GM18873 (cell line): ENCODE results near the gene YTHDF1.

ENCODE experiments used
- ATAC-seq: cut with Tn5 transposase; IDR thresholded peaks from one replicate; pipeline ENCODE4 v1.9.1; 2021; ENCODE audit warnings: mild to moderate bottlenecking, moderate library complexity, moderate number of reproducible peaks; ENCODE audit not compliant: unreplicated experiment, low FRiP score

The YTHDF1 gene

DNA sequence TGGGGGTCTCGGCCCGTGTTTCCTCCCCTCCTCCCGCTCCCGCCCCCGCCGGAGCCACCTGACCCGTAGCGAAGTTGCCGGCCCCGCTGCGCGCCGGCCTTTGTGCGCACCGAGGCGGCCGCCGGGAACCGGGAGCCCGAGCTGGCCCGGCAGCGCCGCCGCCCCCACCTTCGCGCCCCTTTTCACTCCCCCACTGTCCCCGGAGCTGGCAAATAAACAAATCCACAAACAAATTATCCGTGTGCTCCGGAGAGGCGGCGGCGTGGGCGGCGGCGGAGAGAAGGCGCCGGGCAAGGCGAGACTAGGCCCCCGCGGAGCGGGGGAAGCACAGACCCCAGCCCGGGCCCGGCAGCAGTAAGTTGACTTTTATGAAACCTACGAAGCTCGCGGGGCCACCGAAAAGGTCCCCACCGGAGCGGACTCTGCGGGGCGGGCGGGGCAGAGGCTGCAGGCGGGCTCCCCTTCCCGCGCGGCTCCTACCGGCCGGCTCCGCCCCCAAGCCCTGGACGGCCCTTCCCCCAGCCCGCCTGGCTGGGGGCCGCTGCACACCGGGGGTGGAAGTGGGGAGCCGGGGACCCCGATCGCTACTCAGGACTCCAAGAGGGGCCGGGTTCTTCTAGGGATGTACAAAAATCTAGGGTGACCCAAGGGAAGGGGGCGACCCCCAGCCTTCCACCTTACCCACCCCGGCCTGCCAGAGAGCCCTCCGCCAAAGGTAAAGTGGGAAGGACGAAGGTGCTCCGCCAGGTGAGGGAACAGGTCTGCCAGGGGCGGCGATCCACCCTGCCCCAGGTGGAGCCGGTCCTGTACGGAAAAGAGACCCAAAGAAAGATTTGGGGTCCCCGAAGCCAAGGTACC lies 40.7 kb downstream of the YTHDF1 start:
- ATAC-seq, result no peak

DNA sequence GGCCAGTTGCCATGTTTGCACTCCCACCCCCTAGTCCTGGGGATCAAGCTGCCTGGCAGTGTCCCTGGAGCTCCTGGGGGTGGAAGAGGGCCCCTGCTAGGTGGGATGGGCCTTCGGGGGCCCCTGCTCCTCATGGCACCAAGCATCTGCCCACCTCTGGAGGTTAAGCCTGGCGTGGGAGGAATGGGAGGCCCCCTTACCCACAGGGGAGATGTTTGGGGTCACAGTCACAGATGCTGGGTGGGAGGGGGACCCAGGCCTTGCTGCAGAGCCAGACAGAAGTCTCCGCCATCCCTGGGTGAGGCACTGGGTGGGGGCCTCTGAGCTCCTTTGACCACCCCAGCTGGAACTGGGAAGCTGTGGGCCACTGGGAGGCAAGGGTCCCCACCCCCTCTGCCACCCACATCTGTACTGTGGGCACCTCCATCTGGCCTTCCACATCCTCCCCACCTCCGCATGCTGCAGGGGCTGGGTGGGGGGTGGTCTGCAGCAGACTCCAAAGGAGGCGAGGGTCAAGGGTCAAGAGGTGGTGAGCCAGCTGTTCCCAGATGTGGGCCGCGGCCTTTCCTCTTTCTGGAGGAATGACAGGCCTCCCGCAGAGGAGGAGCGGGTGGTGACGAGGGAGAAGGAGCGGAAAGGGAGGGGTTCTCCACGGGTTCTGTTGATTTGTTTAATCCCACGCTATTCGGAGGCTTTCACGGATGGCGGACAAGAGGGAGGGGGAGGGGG lies 41.5 kb downstream of the YTHDF1 start:
- ATAC-seq, result no peak

DNA sequence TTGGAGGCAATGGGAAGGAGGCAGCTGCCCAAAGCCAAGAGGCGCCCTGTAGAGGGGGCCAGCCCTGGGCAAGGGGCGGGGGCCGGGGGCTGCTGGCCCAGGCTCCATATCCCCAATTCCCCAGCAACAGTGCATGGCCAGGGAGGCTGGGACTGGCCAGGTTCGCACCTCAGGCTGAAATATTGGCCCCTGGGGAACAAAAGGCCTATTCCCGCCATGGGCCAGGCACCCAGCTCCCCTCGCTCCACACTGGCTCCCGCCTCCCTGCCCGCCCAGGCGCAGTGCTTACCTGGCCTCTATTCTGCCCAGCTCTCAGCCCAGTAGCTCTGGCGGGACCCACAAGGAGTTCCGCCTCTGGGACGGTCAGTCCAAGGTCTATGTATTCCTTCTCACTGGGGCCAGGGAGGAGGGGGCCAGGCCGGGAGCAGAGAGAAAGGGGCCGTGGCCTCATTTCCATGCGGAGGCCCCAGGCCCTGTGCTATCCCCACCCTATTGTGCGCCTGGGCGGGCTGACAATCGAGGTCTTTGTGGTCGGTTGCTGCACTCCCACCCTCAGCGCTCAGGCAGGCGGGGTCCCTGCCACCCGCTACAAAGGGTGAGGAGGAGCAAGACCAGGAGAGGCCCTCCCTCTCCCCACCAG lies 42.3 kb downstream of the YTHDF1 start:
- no peak for ATAC-seq

DNA sequence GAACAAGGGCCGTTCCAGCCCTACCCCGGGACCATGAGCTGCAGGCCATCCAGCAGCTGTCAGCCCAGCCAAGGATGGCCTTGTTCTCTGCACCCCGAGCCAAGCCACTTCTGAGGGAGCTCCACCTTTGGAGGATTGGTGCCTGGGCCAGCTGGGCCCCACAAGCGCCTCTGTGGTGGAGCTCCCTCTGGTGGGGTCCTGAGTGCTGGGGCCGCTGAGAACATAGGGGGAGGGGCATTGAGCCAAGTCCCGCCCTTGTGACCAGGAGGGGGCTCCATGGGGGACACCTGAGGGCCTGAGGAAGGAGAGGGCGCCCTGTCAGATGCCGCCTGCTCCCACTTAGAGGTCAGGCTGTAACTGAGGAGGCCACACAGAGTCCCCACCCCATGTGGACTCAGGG lies 43.2 kb downstream of the YTHDF1 start:
- no peak for ATAC-seq

DNA sequence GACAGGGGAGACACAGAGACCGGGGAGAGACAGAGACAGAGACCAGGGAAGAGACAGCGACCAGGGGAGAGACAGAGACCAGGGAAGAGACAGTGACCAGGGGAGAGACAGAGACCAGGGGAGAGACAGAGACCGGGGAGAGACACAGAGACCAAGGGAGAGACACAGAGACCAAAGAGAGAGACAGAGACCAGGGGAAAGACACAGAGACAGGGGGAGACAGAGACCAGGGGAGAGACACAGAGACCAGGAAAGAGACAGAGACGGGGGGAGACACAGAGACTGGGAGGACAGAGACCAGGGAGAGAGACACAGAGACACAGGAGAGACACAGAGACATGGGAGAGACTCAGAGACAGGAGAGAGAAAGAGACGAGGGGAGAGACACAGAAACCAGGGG lies 43.9 kb downstream of the YTHDF1 start:
- ATAC-seq, result no peak

DNA sequence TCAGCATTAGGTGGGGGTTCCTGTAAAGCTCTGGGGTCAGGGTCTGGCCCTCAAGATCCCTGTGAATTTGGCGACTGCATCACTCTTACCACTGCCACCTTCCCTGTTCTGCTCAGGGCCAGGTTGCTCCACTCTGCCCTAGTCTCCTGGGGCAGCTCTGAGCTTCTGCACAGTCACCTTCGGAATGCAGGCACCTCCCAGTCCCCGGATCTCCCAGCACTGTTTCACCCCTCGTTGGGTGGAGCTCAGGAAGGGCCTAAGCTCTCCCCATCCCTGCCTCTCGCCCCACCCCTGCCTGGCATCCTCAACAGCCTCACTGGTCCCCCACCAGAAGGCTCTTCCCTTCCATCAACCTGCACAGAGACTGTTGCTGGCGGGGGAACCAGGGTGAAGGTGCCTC lies 46.2 kb downstream of the YTHDF1 start:
- no peak for ATAC-seq

DNA sequence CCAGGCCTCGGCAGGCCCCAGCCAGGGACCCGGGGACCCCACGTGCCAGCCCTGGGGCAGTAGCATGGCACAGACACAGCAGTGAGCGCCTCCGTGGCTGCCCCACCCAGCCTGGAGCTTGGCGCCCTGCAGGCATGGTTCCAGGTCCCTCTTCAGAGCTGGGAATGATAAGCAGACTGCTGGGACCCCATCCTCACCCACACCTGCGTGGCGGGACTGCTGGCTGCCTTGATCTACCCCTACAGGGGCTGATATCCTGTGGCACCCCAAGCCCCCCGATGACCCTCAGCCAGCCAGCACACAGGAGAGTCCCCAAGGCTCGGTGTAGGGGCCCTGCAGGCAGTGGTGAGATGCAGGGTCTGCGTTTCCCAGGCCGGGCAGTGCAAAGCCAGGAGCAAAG lies 47.1 kb downstream of the YTHDF1 start:
- ATAC-seq, result no peak

DNA sequence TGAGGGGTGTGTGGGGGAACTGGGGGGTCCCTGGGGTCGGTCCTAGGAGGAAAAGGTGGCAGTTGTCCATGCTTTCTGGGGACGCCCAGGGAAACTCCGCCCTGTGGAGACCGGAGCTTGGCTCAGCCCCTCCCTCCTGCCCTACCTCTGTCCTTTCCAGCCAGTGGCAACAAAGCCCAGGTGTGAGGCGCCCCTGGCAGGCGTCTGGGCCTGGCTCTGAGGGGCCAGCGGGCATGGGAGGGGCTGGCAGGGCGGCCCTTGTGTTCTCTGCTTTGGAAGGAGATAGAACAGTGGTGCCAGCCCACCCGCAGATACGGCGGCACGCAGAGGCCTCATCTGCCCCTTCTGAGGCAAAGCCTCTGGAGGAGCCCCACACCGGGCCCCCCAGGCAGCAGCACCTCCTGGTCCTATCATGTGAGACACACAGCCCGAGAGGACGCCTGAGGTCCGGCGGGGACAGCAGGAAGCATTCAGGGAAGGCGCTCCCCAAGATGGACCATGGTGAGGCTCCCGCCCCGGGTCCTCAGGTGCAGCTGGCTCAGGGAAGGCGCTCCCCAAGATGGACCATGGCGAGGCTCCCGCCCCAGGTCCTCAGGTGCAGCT lies 47.9 kb downstream of the YTHDF1 start:
- no peak for ATAC-seq

DNA sequence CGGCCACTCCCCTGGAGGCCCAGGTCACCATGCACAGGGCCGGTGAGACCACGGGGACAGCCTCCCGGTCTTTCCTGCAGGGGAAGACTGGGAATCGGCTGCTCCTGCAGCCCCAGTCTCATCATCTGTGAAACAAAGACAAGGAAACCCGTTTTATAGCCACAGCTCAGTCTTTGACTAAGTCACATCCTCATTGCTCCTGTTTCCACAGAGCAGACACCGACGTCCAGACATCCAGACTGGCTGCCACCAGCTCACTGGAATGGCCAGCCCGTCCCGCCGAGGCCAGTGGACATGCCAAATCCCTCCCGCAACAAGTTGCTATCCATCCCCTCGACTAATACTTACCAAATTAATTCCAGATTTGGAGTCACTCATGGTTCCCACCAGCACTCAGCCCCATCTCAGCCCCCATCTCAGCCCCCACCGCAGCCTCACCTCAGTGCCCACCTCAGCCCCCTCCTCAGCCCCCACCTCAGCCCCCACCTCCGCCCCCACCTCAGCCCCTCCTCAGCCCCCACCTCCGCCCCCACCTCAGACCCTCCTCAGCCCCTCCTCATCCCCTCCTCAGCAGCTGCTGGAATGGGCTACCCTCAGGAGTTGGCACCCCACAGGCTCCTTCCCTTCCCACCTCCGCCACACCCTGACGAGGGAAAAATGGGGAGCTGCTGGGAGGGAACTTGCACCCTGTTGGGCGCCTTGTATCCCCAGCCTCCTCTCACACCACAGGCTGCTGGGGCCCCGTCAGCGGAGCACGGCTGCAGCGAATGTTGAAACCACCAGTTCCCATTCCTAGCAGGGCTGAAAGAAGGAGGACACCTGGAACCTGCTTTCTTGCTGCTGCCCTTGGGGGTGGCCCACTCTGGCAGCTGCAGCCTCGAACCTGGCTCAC lies 48.7 kb downstream of the YTHDF1 start:
- no peak for ATAC-seq

DNA sequence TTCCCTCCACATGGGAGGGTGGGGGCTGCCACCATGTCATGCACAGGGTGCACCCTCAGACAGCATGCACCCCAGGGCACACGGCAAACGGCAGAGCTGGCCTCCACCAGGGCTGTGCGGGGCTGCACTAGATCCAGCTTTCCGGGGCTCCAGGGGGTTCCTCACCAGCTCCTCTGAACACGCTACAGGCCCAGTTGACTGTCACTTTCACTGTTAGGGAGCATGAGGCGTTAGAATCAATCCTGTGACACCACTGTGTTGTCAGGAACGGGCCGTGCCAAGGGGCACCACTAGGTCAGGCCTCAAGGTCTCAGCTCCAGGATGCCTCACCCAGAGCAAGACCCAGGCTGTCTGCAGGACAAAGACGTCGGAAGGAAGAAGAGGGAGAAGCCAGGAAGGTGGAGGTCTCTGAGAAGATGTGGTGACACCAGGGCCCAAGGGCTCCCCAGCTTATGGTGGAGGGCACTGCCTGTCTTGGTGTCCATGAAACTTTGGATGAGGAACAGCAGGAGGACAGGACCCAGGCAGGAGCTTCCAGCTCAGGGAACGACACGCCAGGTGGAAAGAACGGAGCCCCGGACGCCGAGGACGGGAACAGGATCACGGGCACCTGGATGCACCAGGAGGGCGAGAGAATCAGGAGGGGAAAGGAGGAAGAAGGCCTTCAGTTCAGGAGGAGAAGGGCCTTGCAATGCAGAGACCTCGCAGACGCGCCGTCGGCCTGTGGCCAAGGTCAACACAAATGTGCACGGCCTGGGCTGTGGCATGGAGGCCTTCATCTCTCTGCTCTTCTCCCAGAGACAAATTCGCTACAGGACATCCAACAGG lies 49.5 kb downstream of the YTHDF1 start:
- no peak for ATAC-seq

DNA sequence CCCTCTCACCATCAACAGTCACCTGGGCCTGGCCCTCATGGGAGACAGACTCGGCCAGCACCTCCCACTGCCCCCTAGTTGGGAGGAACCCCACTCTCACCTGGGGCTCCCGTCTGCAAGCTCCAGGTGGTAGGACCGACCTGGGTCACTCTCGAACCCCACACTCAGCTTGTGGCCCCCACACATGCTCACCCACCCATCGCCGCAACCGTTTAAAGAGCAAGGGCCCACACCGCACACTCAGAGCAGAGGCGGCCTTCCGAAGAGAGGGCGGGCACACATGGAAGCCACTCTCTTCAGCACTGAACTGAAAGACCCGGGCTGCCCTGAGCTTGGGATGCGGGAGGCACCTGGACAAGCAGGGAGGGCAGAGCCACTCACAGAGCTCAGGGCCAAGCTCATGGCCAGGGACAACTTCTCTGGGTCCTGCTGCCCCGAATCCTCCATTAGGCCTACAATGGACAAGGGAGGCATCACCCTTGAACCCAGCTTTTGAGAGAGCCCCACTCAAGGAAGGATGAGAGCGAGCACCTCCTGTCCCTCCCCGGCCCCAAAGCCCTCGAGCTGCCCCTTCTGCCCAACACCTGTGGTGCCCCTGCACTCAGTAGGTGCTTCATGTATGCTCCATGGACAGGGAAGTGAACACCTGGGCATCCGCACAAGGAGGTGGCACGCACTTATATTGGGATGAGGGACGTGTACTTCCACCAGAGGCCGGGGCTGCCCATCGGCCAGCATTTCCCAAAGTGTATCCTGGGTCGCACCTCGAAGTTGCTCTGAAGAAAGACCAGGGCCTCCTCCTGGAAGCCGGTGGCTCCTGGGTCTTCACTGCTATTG lies 50.4 kb downstream of the YTHDF1 start:
- ATAC-seq, result no peak

DNA sequence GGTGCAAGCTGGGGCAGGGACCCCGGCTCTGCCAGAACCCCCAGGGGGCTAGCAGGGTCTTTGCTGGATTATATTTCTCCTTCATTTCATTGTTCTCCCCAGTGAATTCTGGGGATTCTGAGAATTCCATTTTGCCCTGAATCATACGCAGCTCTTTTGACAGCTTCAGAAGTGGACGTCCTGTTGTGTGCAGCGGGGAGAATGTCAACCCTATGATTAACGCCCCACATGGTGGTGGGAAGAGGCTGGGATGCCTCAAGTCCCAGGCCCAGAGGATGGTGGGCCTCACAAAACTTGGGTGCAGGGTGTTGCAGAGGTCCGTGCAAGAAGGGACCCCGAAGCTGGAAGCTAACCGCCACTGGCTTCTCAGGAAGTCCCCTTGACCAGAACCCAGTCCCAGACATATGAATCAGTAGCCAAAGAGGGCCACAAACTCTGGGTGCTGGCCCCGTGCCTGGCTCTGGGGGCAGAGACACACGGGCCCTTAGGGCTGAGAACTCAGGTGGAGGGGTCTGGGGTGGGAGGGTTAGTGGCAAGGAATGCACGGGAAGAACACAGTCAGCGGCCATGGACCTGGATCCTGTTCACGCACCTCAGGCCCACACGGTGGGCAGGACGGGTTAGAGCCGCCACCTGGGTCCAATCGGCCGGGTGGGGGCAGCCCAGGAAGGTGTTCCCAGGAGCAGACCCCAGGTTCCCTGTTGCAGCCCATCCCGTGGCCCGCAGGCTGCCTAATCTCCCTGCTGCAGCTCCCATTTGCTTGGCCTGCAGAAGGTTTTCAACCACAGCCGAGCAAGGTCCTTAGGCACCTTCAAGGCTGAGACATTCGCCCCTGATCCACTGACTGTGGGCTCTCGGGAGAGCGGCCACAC lies 51.2 kb downstream of the YTHDF1 start:
- no peak for ATAC-seq

DNA sequence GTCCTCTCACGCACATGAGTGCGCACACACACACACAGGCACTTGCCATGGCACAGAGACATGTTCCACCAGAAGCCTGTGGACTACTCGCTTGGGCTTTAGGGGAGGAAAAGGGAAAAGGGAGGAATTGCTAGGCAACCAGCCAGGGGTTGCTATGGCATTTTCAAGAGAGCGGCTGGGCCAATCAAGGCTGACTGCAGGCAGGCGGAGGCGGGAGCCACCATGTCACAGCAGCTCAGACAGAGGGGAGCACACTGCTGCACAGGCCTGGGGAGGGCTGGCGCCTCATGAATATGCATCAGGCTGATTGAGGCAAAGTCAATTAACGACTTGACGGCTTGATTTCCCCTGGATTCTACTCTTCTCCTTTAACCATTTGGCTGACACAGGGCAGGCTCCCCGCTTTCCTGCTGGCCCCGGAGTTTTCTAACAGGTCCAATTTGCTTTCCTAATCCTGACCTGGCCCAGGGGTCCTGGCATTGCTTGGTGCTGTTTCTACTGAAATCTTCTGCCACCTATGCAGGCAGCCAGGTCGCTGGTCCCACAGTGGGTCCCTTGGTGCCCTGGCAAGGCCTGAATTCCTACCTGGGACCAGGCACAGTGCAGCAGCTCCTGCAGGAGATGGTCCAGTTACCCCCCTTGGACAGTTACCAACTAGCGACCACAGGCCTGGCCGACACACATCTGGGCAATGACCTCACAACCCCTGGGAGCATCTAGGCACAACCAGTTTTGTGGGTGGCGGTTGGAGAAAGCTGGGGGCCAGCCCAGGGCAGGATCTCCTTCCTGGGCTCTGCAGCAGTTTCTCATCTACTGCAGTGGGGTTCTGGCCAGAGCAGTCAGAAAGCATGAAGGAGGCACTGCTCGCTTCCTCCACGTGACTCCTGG lies 52.1 kb downstream of the YTHDF1 start:
- ATAC-seq, result no peak

DNA sequence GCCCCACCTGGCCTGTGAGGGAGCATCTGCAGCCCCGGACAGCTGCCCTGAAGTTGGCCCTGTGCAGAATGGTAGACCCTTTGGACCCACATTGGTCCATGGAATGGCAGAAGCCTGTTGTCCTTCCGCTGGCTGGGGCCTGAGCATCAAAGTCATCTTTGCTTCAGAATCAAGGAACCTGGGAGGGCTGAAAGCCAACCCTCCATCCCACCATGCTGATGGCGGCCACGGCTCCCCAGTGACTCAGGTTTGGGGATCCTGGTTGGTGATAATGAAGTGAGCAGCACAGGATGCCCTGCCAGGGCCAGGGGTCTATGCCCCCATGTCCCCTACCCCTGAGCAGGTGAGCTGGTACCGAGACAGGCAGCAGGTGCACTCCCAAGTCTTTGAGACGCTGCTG lies 52.8 kb downstream of the YTHDF1 start:
- ATAC-seq, result no peak

DNA sequence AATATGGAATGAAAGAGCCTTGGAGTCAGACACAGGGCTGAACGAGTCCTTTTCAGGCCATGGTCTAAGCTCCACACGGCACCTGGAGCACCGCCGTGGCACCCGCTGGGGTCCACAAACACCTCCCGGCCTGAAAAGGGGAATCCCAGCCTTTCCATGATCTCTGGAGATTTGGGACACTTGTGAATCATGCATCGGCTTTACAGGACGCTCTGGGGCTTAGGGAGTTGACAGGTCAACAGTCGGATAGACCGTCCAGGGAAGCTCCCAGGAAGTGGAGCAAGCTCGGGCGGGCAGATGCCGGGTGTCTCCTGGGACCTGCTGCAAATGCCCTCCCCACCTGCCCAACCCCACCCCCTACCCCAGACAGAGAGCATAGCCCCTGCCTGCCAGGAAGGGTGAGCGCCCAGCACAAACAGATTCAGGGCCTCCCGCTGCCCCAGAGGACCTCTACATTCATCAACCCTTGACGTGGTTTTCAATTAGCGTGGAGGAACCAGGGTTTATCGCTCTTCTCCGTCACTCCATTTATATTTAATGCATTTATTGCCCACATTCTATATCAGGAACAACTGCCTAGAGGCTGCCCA lies 53.6 kb downstream of the YTHDF1 start:
- ATAC-seq, result no peak

DNA sequence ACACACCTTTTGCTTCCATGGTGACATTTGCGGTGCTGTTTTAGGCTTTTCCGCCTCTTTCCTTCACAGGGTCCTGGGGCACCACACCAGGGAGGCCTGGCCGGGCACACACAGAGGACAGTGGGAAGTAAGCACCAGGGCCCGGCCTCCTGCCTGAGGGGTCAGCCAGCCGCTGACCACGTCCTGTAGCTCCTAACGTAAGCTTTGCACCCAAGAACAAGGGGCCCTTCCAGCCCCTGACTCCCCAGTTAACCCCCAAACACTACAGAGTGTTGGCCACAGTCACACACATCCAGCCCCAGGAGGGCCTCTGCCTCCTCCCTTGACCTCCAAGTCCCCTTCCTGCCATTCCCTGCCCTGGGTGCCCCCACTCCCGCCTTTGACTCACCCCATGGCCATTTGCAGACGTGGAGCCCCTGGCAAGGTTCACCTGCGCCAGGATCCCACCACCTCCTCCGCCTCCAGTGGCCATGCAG lies 54.7 kb downstream of the YTHDF1 start:
- no peak for ATAC-seq
